ENCODE measurements around the gene GNG12.

DNA sequence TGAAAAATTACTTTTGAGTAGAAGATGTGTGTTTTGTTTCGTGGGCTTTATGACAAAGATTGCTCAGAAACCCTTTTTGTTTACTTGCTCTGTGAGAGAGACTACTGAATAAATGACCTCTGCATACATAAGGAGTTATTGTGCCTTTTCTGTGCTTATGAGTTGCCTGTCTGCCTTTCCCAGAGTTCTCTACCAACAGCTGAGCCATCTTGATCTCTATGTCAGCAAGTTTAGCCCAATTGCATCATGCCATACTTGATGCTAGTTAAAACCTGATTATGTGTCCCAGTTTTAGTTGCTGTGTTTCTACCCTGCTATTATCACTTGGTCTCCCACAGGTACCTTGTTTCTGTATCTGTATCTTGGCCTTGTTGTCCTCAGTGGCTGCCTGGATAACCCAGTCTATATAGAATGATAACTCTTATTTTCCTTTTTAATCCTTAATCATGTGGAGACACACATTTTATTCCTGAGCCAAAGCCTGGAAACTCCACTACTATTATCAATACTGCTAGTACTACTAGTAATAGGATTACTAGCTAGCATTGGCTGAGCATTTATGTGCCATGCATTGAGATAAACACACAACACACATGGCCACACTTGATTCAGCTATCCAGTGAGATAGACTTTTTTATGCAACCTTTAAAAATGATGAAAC lies 28.7 kb upstream of the GNG12 start:
- TF ChIP-seq GATA2 (IDR thresholded peaks at IDR 0.05; ENCODE audit: low read depth, low read length) = no peak
- TF ChIP-seq GATA3 (IDR thresholded peaks at IDR 0.05; ENCODE audit: low read depth, low read length) = no peak

All from SH-SY5Y (cell line).